IMR-90 (cell line): ENCODE results near the gene RASD2. TPM values are rescaled to one million over a fixed set of nuclear protein-coding genes. Genes with fewer than 3 reads are reported as not detected.

Experiments
- ATAC-seq: fragments of 200-7000 bp; cut with Tn5 transposase; 2 replicates; pipeline ENCODE4 v1.9.1; 2020; ENCODE audit warnings: low read depth, mild to moderate bottlenecking, moderate library complexity
- BruUV-seq: library from RNA; stranded (reverse); fragments of 400-500 nt; replicated peaks from 2 replicates; lab custom pipeline; 2021; lab: Mats Ljungman, UMichigan
- CTCF ChIA-PET: fragments of 300-600 bp; formaldehyde crosslinking; extraction: SDS; loops from one replicate; lab custom pipeline; 2021; ENCODE audit warnings: antibody characterized with exemption; lab: Yijun Ruan, JAX
- POLR2A ChIA-PET: fragments of 300-600 bp; sonication (Branson Sonifier 250); formaldehyde crosslinking; loops from one replicate; lab custom pipeline; 2022; ENCODE audit warnings: antibody characterized with exemption; ENCODE audit not compliant: unreplicated experiment; lab: Charles Lee
- DNase-seq: peaks from one replicate; pipeline ENCODE4 v3.0.0; 2013
- H2AFZ ChIP-seq: replicated peaks from 2 replicates; pipeline ENCODE3; 2013; ENCODE audit warnings: low read length, mild to moderate bottlenecking; ENCODE audit not compliant: poor library complexity
- H2AK5ac ChIP-seq: 2 replicates; pipeline ENCODE4 v1.6.1; 2013; ENCODE audit warnings: low read depth, low read length, inconsistent platforms
- H2AK9ac ChIP-seq: replicated peaks from 2 replicates; pipeline ENCODE3; 2013; ENCODE audit warnings: mild to moderate bottlenecking, low read depth, low read length, moderate library complexity; ENCODE audit not compliant: poor library complexity
- H2BK120ac ChIP-seq: 2 replicates; pipeline ENCODE4 v1.6.1; 2013; ENCODE audit warnings: low read depth, low read length, inconsistent platforms
- H2BK15ac ChIP-seq: 3 replicates; pipeline ENCODE4 v1.6.1; 2013; ENCODE audit warnings: low read depth, low read length, inconsistent platforms
- H2BK20ac ChIP-seq: 2 replicates; pipeline ENCODE4 v1.6.1; 2013; ENCODE audit warnings: low read depth, mild to moderate bottlenecking, inconsistent platforms, low read length, moderate library complexity
- H2BK5ac ChIP-seq: 2 replicates; pipeline ENCODE4 v1.6.1; 2013; ENCODE audit warnings: mild to moderate bottlenecking, low read depth, low read length, inconsistent platforms; ENCODE audit not compliant: poor library complexity, severe bottlenecking
- H3K14ac ChIP-seq: replicated peaks from 2 replicates; pipeline ENCODE4 v1.6.1; 2013; ENCODE audit warnings: low read depth, low read length, inconsistent platforms
- H3K18ac ChIP-seq: 2 replicates; pipeline ENCODE4 v1.6.1; 2013; ENCODE audit warnings: low read depth, low read length, control low read depth
- H3K23ac ChIP-seq: 2 replicates; pipeline ENCODE4 v1.6.1; 2013; ENCODE audit warnings: low read depth, low read length, inconsistent platforms
- H3K27ac ChIP-seq: 2 replicates; pipeline ENCODE4 v1.5.1; 2013; ENCODE audit warnings: mild to moderate bottlenecking, control low read depth, low read length; ENCODE audit not compliant: insufficient read depth
- H3K27me3 ChIP-seq: 2 replicates; pipeline ENCODE4 v1.6.1; 2013; ENCODE audit warnings: low read length; ENCODE audit not compliant: control insufficient read depth, insufficient read depth
- H3K36me3 ChIP-seq: 2 replicates; pipeline ENCODE4 v1.6.1; 2013; ENCODE audit warnings: low read length, mixed read lengths; ENCODE audit not compliant: control insufficient read depth, insufficient read depth
- H3K4ac ChIP-seq: 2 replicates; pipeline ENCODE4 v1.6.1; 2013; ENCODE audit warnings: low read depth, low read length, inconsistent platforms
- H3K4me1 ChIP-seq: 2 replicates; pipeline ENCODE4 v1.6.1; 2013; ENCODE audit warnings: low read length, mixed read lengths; ENCODE audit not compliant: control insufficient read depth, insufficient read depth
- H3K4me2 ChIP-seq: 2 replicates; pipeline ENCODE4 v1.6.1; 2013; ENCODE audit warnings: low read depth, mild to moderate bottlenecking, control low read depth, low read length, moderate library complexity
- H3K4me3 ChIP-seq: 2 replicates; pipeline ENCODE4 v1.5.1; 2013; ENCODE audit warnings: low read depth, mild to moderate bottlenecking, control low read depth, low read length, moderate library complexity; ENCODE audit not compliant: insufficient read depth
- H3K56ac ChIP-seq: 2 replicates; pipeline ENCODE4 v1.6.1; 2013; ENCODE audit warnings: low read length, inconsistent platforms; ENCODE audit not compliant: insufficient read depth; ENCODE audit errors: extremely low read depth
- H3K79me1 ChIP-seq, 2 experiments: 2 replicates each; pipeline ENCODE4 v1.6.1; 2013; ENCODE audit warnings: low read length in 2 of 2, inconsistent platforms in 1 of 2, low read depth in 1 of 2
- H3K9ac ChIP-seq: 2 replicates; pipeline ENCODE4 v1.6.1; 2013; ENCODE audit warnings: low read depth, low read length, control low read depth
- H3K9me1 ChIP-seq: 2 replicates; pipeline ENCODE4 v1.6.1; 2013; ENCODE audit warnings: low read length, inconsistent platforms; ENCODE audit not compliant: insufficient read depth
- H3K9me3 ChIP-seq: 2 replicates; pipeline ENCODE4 v1.6.1; 2013; ENCODE audit warnings: low read length; ENCODE audit not compliant: control insufficient read depth, insufficient read depth
- H4K20me1 ChIP-seq: 2 replicates; pipeline ENCODE4 v1.6.1; 2013; ENCODE audit warnings: low read length, inconsistent platforms; ENCODE audit not compliant: insufficient read depth
- H4K5ac ChIP-seq: 2 replicates; pipeline ENCODE4 v1.6.1; 2013; ENCODE audit warnings: mild to moderate bottlenecking, low read depth, low read length, control low read depth
- H4K8ac ChIP-seq, 2 experiments: 2 replicates each; pipeline ENCODE4 v1.6.1; 2013; ENCODE audit warnings: low read depth in 2 of 2, low read length in 2 of 2, control low read depth in 1 of 2, inconsistent platforms in 1 of 2
- H4K91ac ChIP-seq: 2 replicates; pipeline ENCODE4 v1.6.1; 2013; ENCODE audit warnings: low read depth, low read length, inconsistent platforms; ENCODE audit not compliant: insufficient read depth
- BHLHE40 ChIP-seq: fragments of 150-350 bp; IDR thresholded peaks from 2 replicates; pipeline ENCODE4 v1.6.1; 2016; ENCODE audit warnings: mild to moderate bottlenecking, low read depth, low read length
- CEBPB ChIP-seq: IDR thresholded peaks from 2 replicates; pipeline ENCODE4 v1.6.1; 2012; ENCODE audit warnings: low read depth, low read length, improper control_type of control experiment
- FOS ChIP-seq: fragments of 150-350 bp; IDR thresholded peaks from 2 replicates; pipeline ENCODE4 v1.6.1; 2016; ENCODE audit warnings: low read depth, low read length
- MAFK ChIP-seq: IDR thresholded peaks from 2 replicates; pipeline ENCODE4 v1.6.1; 2012; ENCODE audit warnings: low read depth, low read length, improper control_type of control experiment
- MAZ ChIP-seq: IDR thresholded peaks from 2 replicates; pipeline ENCODE4 v1.6.1; 2012; ENCODE audit warnings: low read depth, mild to moderate bottlenecking, low read length, improper control_type of control experiment, moderate library complexity, borderline replicate concordance
- NFE2L2 ChIP-seq: fragments of 150-350 bp; IDR thresholded peaks from 2 replicates; pipeline ENCODE4 v1.6.1; 2016; ENCODE audit warnings: low read depth, mild to moderate bottlenecking, low read length
- POLR2A ChIP-seq: IDR thresholded peaks from 2 replicates; pipeline ENCODE4 v1.6.1; 2012; ENCODE audit warnings: mild to moderate bottlenecking, low read depth, low read length
- RFX5 ChIP-seq: IDR thresholded peaks from 2 replicates; pipeline ENCODE4 v1.8.0; 2012; ENCODE audit warnings: low read depth, mild to moderate bottlenecking, low read length, moderate library complexity
- USF2 ChIP-seq: fragments of 150-350 bp; IDR thresholded peaks from 2 replicates; pipeline ENCODE4 v1.6.1; 2017; ENCODE audit warnings: mild to moderate bottlenecking, antibody characterized with exemption, low read length, low read depth
- WGBS, 2 experiments: methylation state at CpG; one replicate each; pipeline versions ENCODE4 v1.1.5 to v1.1.7; 2013; ENCODE audit warnings: missing lambda C conversion rate in 2 of 2; ENCODE audit not compliant: insufficient read length in 1 of 2; ENCODE audit errors: extremely low coverage in 2 of 2; 5-methylcytosine and 5-hydroxymethylcytosine counted together
- dilution Hi-C: fragments of 300-500 bp; cut with HindIII; formaldehyde crosslinking; loops from one replicate; pipeline ENCODE4 v1.14.3; 2018; ENCODE audit warnings: low sequenced_read_pairs; ENCODE audit not compliant: unreplicated experiment
- in situ Hi-C: fragments of 300-500 bp; cut with MboI; formaldehyde crosslinking; loops from 3 replicates; pipeline ENCODE4 v1.14.3; 2019; ENCODE audit warnings: low sequenced_read_pairs, inconsistent platforms, mixed read lengths
- intact Hi-C: fragments of 100-400 bp; cut with micrococcal nuclease; formaldehyde crosslinking; loops from 2 replicates; pipeline ENCODE4 v1.10.0; 2022
- polyA plus RNA-seq, 3 experiments: library from polyadenylated mRNA; depleted of rRNA; stranded (reverse); fragments of >200 nt; gene quantifications; 2 replicates each; pipeline ENCODE4 v1.2.3, GENCODE V29; 2012; ENCODE audit warnings: low replicate concordance in 1 of 3
- total RNA-seq: library from RNA; depleted of rRNA; stranded (reverse); fragments of >200 nt; gene quantifications from 2 replicates; pipeline ENCODE4 v1.2.3, GENCODE V29; 2012
- TF ChIP-seq, protein P1 (sequence below): fragments of 150-350 bp; IDR thresholded peaks from 2 replicates; pipeline ENCODE4 v1.6.1; 2016; ENCODE audit warnings: low read depth, mild to moderate bottlenecking, low read length, moderate library complexity, borderline replicate concordance

Gene RASD2
- total and polyA plus RNA-seq, 2 of the 4 experiments (the other 2 are of a cell fraction): under 0.01 to 0.32 TPM

DNA sequence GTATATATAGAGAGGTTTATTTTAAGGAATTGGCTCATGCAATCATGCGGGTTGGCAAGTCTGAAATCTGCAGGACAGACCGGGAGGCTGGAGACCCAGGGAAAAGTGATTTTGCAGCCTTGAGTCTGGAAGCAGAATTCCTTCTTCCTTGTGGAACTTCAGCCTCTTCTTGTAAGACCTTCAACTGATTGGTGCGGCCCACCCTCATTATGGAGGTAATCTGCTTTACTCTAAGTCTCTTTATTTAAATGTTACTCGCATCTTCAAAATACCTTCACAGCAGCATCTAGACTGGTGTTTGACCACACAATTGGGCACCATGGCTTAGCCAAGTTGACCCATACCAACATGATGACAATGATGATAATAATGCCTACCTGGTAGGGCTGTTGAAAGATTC lies 58.7 kb downstream of the RASD2 start:
- no peak overlapping the region for H3K9ac ChIP-seq
- no peak overlapping the region for H4K8ac ChIP-seq
- no peaks in the 10 kb centered on the region for H3K36me3 ChIP-seq
- H2AFZ ChIP-seq: no peak overlapping the region
- intact Hi-C loops (no loop called here), in situ Hi-C loops (no loop called here), dilution Hi-C loops (no loop called here)
- no peak overlapping the region for H3K27ac ChIP-seq
- no CpG with 5 or more reads among the region's 4 CpGs for WGBS, 2 experiments
- H2BK5ac ChIP-seq: no peak overlapping the region
- ChIA-PET POLR2A (no interaction called here), CTCF (no interaction called here)
- TF ChIP-seq RFX5 (no peak), MAZ (no peak), CEBPB (no peak), USF2 (no peak), NFE2L2 (no peak), FOS (no peak), MAFK (no peak), POLR2A (no peak), BHLHE40 (no peak)
- TF ChIP-seq, protein P1, sequence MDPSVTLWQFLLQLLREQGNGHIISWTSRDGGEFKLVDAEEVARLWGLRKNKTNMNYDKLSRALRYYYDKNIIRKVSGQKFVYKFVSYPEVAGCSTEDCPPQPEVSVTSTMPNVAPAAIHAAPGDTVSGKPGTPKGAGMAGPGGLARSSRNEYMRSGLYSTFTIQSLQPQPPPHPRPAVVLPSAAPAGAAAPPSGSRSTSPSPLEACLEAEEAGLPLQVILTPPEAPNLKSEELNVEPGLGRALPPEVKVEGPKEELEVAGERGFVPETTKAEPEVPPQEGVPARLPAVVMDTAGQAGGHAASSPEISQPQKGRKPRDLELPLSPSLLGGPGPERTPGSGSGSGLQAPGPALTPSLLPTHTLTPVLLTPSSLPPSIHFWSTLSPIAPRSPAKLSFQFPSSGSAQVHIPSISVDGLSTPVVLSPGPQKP: no peak
- H3K27me3 ChIP-seq: peaks cover 11% of the 10 kb centered on the region
- H3K4me2 ChIP-seq: no peak overlapping the region
- no peak overlapping the region for H3K4ac ChIP-seq
- no peak overlapping the region for H2BK120ac ChIP-seq
- H4K91ac ChIP-seq: no peak overlapping the region
- no peak overlapping the region for H2BK20ac ChIP-seq
- H3K79me1 ChIP-seq: no peaks in the 10 kb centered on the region
- no peaks in the 10 kb centered on the region for H4K20me1 ChIP-seq
- no peak overlapping the region for H2BK15ac ChIP-seq
- no peak overlapping the region for H4K5ac ChIP-seq
- H3K9me3 ChIP-seq: no peaks in the 10 kb centered on the region
- no peak overlapping the region for H3K18ac ChIP-seq
- H2AK9ac ChIP-seq: no peak overlapping the region
- 0 out of 2 replicates have a peak, but pooled peaks cover 1% of the 10 kb centered on the region for H3K4me1 ChIP-seq
- ATAC-seq (no peak), DNase-seq (no peak)
- H3K23ac ChIP-seq: no peak overlapping the region
- BruUV-seq: no TSS peak
- no peaks in the 10 kb centered on the region; the same call in 1 of the 2 replicates for H3K9me1 ChIP-seq
- no peak overlapping the region for H3K56ac ChIP-seq
- no peak overlapping the region for H3K4me3 ChIP-seq
- no peak overlapping the region for H2AK5ac ChIP-seq
- no peak overlapping the region for H3K14ac ChIP-seq
